ENCODE data around the gene GOLGA2.

- no peak for TF ChIP-seq CTCF (IDR thresholded peaks at IDR 0.05)
- no peak for TF ChIP-seq POLR2A (IDR thresholded peaks at IDR 0.05)
Observed at GRCh38 chr9:128276574-128277270, 915 bp upstream of the GOLGA2 start.
